SK-N-SH treated with all-trans-retinoic acid at 6 μM for 48 hours (cell line): Measurements from ENCODE around the gene NFIA.

Experiments
- ESRRG ChIP-seq: fragments of 250-450 bp; sonication (Bioruptor Pico); IDR thresholded peaks from 2 replicates; pipeline ENCODE4 v1.6.1; 2021; ENCODE audit warnings: mild to moderate bottlenecking
- RARB ChIP-seq: fragments of 250-450 bp; sonication (Bioruptor Pico); IDR thresholded peaks from 2 replicates; pipeline ENCODE4 v1.8.0; 2021; ENCODE audit warnings: mild to moderate bottlenecking, moderate library complexity
- ZFP30 ChIP-seq: fragments of 450-650 bp; formaldehyde crosslinking; IDR thresholded peaks from 2 replicates; pipeline ENCODE4 v1.5.0; 2022; ENCODE audit warnings: mild to moderate bottlenecking, moderate library complexity
- TF ChIP-seq, protein P1 (sequence below): fragments of 250-450 bp; sonication (Bioruptor Pico); IDR thresholded peaks from 2 replicates; pipeline ENCODE4 v1.5.0; 2020; ENCODE audit warnings: mild to moderate bottlenecking, moderate library complexity

DNA sequence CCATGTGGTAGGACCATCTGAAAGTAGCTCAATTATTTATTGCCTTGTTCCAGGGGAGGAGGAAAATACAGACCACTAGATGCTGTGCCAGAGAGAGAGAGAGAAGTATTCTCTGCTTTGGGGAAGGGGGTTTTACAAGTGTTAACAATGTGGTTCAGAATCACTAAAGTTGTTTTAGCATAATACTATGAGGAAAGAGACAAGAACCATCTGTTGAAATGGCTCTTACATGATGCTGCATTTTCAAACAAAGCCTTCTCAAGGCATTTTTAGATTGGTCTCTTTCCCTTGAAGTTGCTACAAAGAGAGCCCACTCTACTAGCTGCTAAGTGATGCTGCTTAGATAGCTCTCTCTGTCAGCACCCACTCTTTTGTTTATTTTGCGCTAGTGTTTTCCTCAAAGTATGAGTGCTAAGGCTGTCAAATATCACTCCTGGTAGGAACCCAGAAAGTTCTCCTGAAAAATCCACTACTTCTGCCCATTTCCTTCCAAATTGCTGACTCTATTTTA, 255.1 kb downstream of the NFIA start:
- TF ChIP-seq, protein P1, sequence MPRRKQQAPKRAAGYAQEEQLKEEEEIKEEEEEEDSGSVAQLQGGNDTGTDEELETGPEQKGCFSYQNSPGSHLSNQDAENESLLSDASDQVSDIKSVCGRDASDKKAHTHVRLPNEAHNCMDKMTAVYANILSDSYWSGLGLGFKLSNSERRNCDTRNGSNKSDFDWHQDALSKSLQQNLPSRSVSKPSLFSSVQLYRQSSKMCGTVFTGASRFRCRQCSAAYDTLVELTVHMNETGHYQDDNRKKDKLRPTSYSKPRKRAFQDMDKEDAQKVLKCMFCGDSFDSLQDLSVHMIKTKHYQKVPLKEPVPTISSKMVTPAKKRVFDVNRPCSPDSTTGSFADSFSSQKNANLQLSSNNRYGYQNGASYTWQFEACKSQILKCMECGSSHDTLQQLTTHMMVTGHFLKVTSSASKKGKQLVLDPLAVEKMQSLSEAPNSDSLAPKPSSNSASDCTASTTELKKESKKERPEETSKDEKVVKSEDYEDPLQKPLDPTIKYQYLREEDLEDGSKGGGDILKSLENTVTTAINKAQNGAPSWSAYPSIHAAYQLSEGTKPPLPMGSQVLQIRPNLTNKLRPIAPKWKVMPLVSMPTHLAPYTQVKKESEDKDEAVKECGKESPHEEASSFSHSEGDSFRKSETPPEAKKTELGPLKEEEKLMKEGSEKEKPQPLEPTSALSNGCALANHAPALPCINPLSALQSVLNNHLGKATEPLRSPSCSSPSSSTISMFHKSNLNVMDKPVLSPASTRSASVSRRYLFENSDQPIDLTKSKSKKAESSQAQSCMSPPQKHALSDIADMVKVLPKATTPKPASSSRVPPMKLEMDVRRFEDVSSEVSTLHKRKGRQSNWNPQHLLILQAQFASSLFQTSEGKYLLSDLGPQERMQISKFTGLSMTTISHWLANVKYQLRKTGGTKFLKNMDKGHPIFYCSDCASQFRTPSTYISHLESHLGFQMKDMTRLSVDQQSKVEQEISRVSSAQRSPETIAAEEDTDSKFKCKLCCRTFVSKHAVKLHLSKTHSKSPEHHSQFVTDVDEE (CRISPR knock-in tag): no peak
- no peak for TF ChIP-seq RARB (CRISPR knock-in tag)
- TF ChIP-seq ESRRG (CRISPR knock-in tag): no peak
- no peak for TF ChIP-seq ZFP30 (CRISPR knock-in tag)
